ENCODE data around the gene BORCS5.

DNA sequence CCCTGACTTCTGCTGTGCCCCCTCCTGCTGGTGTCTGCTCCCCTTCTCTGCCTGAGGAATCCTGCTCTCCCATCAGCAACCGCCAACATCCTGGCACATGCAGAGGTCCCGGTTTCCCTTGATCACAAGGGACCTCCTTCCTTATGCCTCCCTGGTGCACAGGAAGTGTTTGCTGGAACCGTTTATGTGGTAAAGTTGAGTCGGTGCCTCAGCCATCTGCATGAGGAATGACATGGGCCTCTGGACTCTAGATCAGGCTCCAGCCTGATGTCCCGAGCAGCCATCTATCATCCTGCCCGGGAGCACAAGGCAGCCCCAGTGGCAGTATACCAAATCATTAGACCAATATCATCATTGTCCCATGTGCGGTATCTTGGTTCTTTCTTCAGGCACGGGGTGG is 90.4 kb downstream of the BORCS5 start:
- TF ChIP-seq CTCF (IDR thresholded peaks at IDR 0.05) (no peak), POLR2A (IDR thresholded peaks at IDR 0.05) (no peak)

Measured in body of pancreas (tissue), 4 donors.